OCI-LY3 (cell line): ENCODE results near the gene MIPOL1.

Experiments used
- H2AFZ ChIP-seq: fragments of 200-600, 300-600 bp; shearing (Covaris generic); 2 replicates; pipeline ENCODE4 v1.6.0; 2014; ENCODE audit warnings: antibody characterized with exemption, low read depth, low read length
- H3K27ac ChIP-seq: fragments of 200-600, 300-600 bp; sonication (generic); 2 replicates; pipeline ENCODE4 v1.5.1; 2014; ENCODE audit warnings: mild to moderate bottlenecking, low read length, moderate library complexity, mixed read lengths
- H3K27me3 ChIP-seq: fragments of 200-600, 300-600 bp; sonication (generic); 2 replicates; pipeline ENCODE4 v1.6.1; 2014; ENCODE audit warnings: low read depth, low read length, mixed read lengths
- H3K36me3 ChIP-seq: fragments of 200-600, 300-600 bp; sonication (generic); replicated peaks from 2 replicates; pipeline ENCODE3; 2014; ENCODE audit warnings: low read depth, low read length, mixed read lengths
- H3K4me1 ChIP-seq: fragments of 300-600, 200-600 bp; sonication (generic); 2 replicates; pipeline ENCODE4 v1.6.1; 2014; ENCODE audit warnings: low read length, mixed read lengths
- H3K4me2 ChIP-seq: fragments of 200-600, 300-600 bp; sonication (generic); 2 replicates; pipeline ENCODE4 v1.6.1; 2014; ENCODE audit warnings: low read length, mixed read lengths
- H3K4me3 ChIP-seq: fragments of 300-600, 200-600 bp; sonication (generic); 2 replicates; pipeline ENCODE4 v1.5.1; 2014; ENCODE audit warnings: antibody characterized with exemption, mild to moderate bottlenecking, low read length, moderate library complexity
- H3K79me2 ChIP-seq: fragments of 300-600, 200-600 bp; shearing (Covaris generic); 2 replicates; pipeline ENCODE4 v1.6.1; 2014; ENCODE audit warnings: mild to moderate bottlenecking, low read length, mixed read lengths
- H3K9ac ChIP-seq: fragments of 300-600, 200-600 bp; shearing (Covaris generic); 2 replicates; pipeline ENCODE4 v1.6.0; 2014; ENCODE audit warnings: mild to moderate bottlenecking, low read length, moderate library complexity
- H3K9me3 ChIP-seq: fragments of 200-600, 300-600 bp; shearing (Covaris generic); 2 replicates; pipeline ENCODE4 v1.6.1; 2014; ENCODE audit warnings: low read length, mixed read lengths; ENCODE audit not compliant: insufficient read depth
- H4K20me1 ChIP-seq: fragments of 200-600, 300-600 bp; sonication (generic); 2 replicates; pipeline ENCODE4 v1.6.1; 2016; ENCODE audit warnings: low read length, mixed read lengths; ENCODE audit not compliant: insufficient read depth
- EZH2phosphoT487 ChIP-seq: fragments of 200-600 bp; shearing (Covaris generic); IDR thresholded peaks from 2 replicates; pipeline ENCODE4 v1.6.1; 2018; ENCODE audit warnings: antibody characterized with exemption, mixed run types, low read depth
- TF ChIP-seq, protein P1 (sequence below): fragments of 200-600, 300-600 bp; sonication (generic); IDR thresholded peaks from 2 replicates; pipeline ENCODE4 v1.5.1; 2014; ENCODE audit warnings: antibody characterized with exemption, low read length, low read depth

The MIPOL1 gene

DNA sequence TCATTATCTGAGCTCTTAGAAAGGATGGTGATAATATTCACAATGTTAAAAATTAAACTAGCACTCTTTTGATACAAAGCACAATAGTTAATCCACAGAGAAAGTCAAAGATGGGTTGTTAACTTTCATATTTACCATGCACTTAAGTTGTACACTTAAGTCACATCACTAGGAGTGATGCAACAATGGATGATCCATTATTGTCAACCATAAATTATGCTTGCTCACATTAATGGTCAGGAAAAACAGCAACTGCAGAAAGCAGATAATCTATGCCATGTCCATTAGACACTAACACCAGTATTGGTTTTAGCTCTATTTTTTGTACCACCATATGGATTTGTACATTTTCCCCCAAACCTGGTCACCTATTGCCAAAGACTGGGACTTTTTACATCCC, 201.8 kb downstream of the MIPOL1 start:
- Histone ChIP-seq H3K4me1 (no peaks in the 10 kb centered on the region), H3K27ac (no peak overlapping the region), H4K20me1 (no peaks in the 10 kb centered on the region), H3K27me3 (no peaks in the 10 kb centered on the region), H3K9me3 (no peaks in the 10 kb centered on the region), H3K4me2 (no peak overlapping the region), H3K79me2 (no peaks in the 10 kb centered on the region), H2AFZ (no peak overlapping the region), H3K4me3 (no peak overlapping the region), H3K9ac (no peak overlapping the region), H3K36me3 (no peaks in the 10 kb centered on the region)
- TF ChIP-seq EZH2phosphoT487, result no peak
- TF ChIP-seq, protein P1, sequence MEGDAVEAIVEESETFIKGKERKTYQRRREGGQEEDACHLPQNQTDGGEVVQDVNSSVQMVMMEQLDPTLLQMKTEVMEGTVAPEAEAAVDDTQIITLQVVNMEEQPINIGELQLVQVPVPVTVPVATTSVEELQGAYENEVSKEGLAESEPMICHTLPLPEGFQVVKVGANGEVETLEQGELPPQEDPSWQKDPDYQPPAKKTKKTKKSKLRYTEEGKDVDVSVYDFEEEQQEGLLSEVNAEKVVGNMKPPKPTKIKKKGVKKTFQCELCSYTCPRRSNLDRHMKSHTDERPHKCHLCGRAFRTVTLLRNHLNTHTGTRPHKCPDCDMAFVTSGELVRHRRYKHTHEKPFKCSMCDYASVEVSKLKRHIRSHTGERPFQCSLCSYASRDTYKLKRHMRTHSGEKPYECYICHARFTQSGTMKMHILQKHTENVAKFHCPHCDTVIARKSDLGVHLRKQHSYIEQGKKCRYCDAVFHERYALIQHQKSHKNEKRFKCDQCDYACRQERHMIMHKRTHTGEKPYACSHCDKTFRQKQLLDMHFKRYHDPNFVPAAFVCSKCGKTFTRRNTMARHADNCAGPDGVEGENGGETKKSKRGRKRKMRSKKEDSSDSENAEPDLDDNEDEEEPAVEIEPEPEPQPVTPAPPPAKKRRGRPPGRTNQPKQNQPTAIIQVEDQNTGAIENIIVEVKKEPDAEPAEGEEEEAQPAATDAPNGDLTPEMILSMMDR, result no peak

DNA sequence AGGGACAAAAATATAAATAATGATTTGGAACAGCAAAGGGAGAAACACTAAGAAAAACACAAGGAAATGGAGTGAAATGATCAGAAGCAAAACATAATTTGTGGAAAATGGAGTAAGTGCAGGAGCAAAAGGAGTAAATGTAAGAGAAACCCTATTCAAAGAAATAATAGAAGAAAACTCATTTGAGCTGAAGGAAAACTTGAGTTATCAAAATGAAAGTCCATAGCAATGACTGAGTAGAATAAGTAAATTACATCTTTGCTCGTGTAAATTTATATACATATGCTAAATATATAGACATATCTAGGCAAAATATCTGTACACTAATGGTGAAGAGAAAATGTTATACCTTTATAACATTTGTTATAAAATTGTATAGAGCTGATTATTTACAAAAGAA, 203.4 kb downstream of the MIPOL1 start:
- Histone ChIP-seq H4K20me1 (no peaks in the 10 kb centered on the region), H3K4me3 (no peak overlapping the region), H3K36me3 (no peaks in the 10 kb centered on the region), H3K9ac (no peak overlapping the region), H3K79me2 (no peaks in the 10 kb centered on the region), H3K4me1 (no peaks in the 10 kb centered on the region), H3K27ac (no peak overlapping the region), H3K4me2 (no peak overlapping the region), H3K27me3 (no peaks in the 10 kb centered on the region), H2AFZ (no peak overlapping the region), H3K9me3 (no peaks in the 10 kb centered on the region)
- TF ChIP-seq EZH2phosphoT487, result no peak
- TF ChIP-seq, protein P1, result no peak

DNA sequence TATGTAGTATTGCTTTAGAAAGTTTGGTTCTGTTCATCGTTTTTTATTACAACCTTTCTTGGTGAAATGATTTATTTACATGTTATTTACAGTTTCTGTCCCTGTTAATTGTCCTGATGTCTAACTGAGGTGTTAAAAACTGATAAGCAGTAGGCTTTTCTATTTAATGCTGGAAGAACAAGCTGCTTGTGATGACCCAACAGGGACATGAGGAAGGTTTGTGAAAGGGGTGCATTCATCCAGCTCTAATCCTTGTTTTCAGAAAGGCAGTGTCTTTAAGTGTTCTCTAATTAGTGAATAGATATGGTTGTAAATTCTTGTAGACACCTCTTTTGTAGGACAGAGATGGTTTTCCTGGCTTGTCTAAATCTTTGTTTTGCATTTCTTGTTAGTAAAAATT, 205.9 kb downstream of the MIPOL1 start:
- Histone ChIP-seq H3K4me1 (no peaks in the 10 kb centered on the region), H3K4me3 (no peak overlapping the region), H3K9ac (no peak overlapping the region), H3K27ac (no peak overlapping the region), H3K9me3 (no peaks in the 10 kb centered on the region), H3K27me3 (no peaks in the 10 kb centered on the region), H3K4me2 (no peak overlapping the region), H2AFZ (no peak overlapping the region), H3K79me2 (no peaks in the 10 kb centered on the region), H4K20me1 (no peaks in the 10 kb centered on the region), H3K36me3 (no peaks in the 10 kb centered on the region)
- no peak for TF ChIP-seq EZH2phosphoT487
- TF ChIP-seq, protein P1, result no peak

DNA sequence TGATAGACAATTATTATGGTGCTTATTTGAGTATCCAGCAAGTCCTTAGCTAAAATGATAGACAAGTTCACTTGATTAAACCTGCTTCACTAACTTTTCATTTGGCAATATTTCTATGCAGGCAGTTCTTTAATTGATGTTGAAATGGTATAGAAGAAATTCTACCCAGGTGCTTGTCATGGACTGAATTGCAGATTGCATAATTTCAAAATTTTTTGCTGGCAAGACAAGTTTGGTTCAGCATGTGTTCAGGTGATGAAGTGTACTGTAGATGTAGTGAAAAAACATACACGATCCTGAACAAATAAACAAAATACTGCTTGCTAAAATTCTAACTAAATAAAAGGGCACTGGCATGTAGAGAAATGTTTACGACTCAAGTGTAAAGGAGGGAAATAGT, 208.4 kb downstream of the MIPOL1 start:
- no peaks in the 10 kb centered on the region for H3K27me3 ChIP-seq
- TF ChIP-seq EZH2phosphoT487, result no peak
- TF ChIP-seq, protein P1, result no peak
- H3K9ac ChIP-seq, result no peak overlapping the region
- H4K20me1 ChIP-seq, result no peaks in the 10 kb centered on the region
- H3K27ac ChIP-seq, result no peak overlapping the region
- no peak overlapping the region for H3K4me3 ChIP-seq
- no peaks in the 10 kb centered on the region for H3K9me3 ChIP-seq
- no peaks in the 10 kb centered on the region for H3K4me1 ChIP-seq
- H3K79me2 ChIP-seq, result no peaks in the 10 kb centered on the region
- no peak overlapping the region for H3K4me2 ChIP-seq
- no peaks in the 10 kb centered on the region for H3K36me3 ChIP-seq
- H2AFZ ChIP-seq, result no peak overlapping the region
